Ecto neural progenitor cell (in vitro differentiated cells): ENCODE measurements around the gene ELMO2.

Experiments used
- DNase-seq: peaks from one replicate; pipeline ENCODE4 v3.0.0-alpha.2; 2018; ENCODE audit warnings: low spot score

ELMO2 gene

GRCh38 chr20:46352370-46352938 lies 54.0 kb downstream of the ELMO2 start:
- no peak for DNase-seq

GRCh38 chr20:46351357-46352058 lies 54.9 kb downstream of the ELMO2 start:
- no peak for DNase-seq

GRCh38 chr20:46350986-46351267 lies 55.5 kb downstream of the ELMO2 start:
- peak; percentile 69 for DNase-seq

GRCh38 chr20:46350201-46350985 lies 56.0 kb downstream of the ELMO2 start:
- DNase-seq = peak; percentile 67

GRCh38 chr20:46349742-46350056 lies 56.7 kb downstream of the ELMO2 start:
- DNase-seq = no peak

- DNase-seq = peak; percentile 86
These were observed 57.2 kb downstream of the ELMO2 start for GRCh38 chr20:46349035-46349741.

GRCh38 chr20:46347841-46348803 lies 58.3 kb downstream of the ELMO2 start:
- peak; percentile 80 for DNase-seq

GRCh38 chr20:46346770-46347169 lies 59.6 kb downstream of the ELMO2 start:
- DNase-seq = no peak

GRCh38 chr20:46344488-46345162 lies 61.8 kb downstream of the ELMO2 start:
- DNase-seq = no peak

GRCh38 chr20:46343975-46344357 lies 62.4 kb downstream of the ELMO2 start:
- no peak for DNase-seq

- DNase-seq = no peak
These were observed 63.0 kb downstream of the ELMO2 start for GRCh38 chr20:46343348-46343974.

- DNase-seq = no peak
These were observed 63.7 kb downstream of the ELMO2 start for GRCh38 chr20:46342451-46343347.

- DNase-seq = no peak
These were observed 64.4 kb downstream of the ELMO2 start for GRCh38 chr20:46342010-46342378.

- DNase-seq = no peak
These were observed 65.1 kb downstream of the ELMO2 start for GRCh38 chr20:46341074-46342009.

- no peak for DNase-seq
These were observed 67.4 kb downstream of the ELMO2 start for GRCh38 chr20:46339037-46339436.

GRCh38 chr20:46336735-46337134 lies 69.7 kb downstream of the ELMO2 start:
- DNase-seq = no peak

- no peak for DNase-seq
These were observed 72.0 kb downstream of the ELMO2 start for GRCh38 chr20:46334303-46334904.
